IMR-90 (cell line): Measurements from ENCODE around the gene SWAP70. TPM values are rescaled to one million over a fixed set of nuclear protein-coding genes. Genes with fewer than 3 reads are reported as not detected.

Experiments used
- ATAC-seq: fragments of 200-7000 bp; cut with Tn5 transposase; 2 replicates; pipeline ENCODE4 v1.9.1; 2020; ENCODE audit warnings: low read depth, mild to moderate bottlenecking, moderate library complexity
- BruUV-seq: library from RNA; stranded (reverse); fragments of 400-500 nt; replicated peaks from 2 replicates; lab custom pipeline; 2021; lab: Mats Ljungman, UMichigan
- CTCF ChIA-PET: fragments of 300-600 bp; formaldehyde crosslinking; extraction: SDS; loops from one replicate; lab custom pipeline; 2021; ENCODE audit warnings: antibody characterized with exemption; lab: Yijun Ruan, JAX
- POLR2A ChIA-PET: fragments of 300-600 bp; sonication (Branson Sonifier 250); formaldehyde crosslinking; loops from one replicate; lab custom pipeline; 2022; ENCODE audit warnings: antibody characterized with exemption; ENCODE audit not compliant: unreplicated experiment; lab: Charles Lee
- DNase-seq: peaks from one replicate; pipeline ENCODE4 v3.0.0; 2013
- H2AFZ ChIP-seq: replicated peaks from 2 replicates; pipeline ENCODE3; 2013; ENCODE audit warnings: low read length, mild to moderate bottlenecking; ENCODE audit not compliant: poor library complexity
- H2AK5ac ChIP-seq: 2 replicates; pipeline ENCODE4 v1.6.1; 2013; ENCODE audit warnings: low read depth, low read length, inconsistent platforms
- H2AK9ac ChIP-seq: replicated peaks from 2 replicates; pipeline ENCODE3; 2013; ENCODE audit warnings: mild to moderate bottlenecking, low read depth, low read length, moderate library complexity; ENCODE audit not compliant: poor library complexity
- H2BK120ac ChIP-seq: 2 replicates; pipeline ENCODE4 v1.6.1; 2013; ENCODE audit warnings: low read depth, low read length, inconsistent platforms
- H2BK15ac ChIP-seq: 3 replicates; pipeline ENCODE4 v1.6.1; 2013; ENCODE audit warnings: low read depth, low read length, inconsistent platforms
- H2BK20ac ChIP-seq: 2 replicates; pipeline ENCODE4 v1.6.1; 2013; ENCODE audit warnings: low read depth, mild to moderate bottlenecking, inconsistent platforms, low read length, moderate library complexity
- H2BK5ac ChIP-seq: 2 replicates; pipeline ENCODE4 v1.6.1; 2013; ENCODE audit warnings: mild to moderate bottlenecking, low read depth, low read length, inconsistent platforms; ENCODE audit not compliant: poor library complexity, severe bottlenecking
- H3K14ac ChIP-seq: replicated peaks from 2 replicates; pipeline ENCODE4 v1.6.1; 2013; ENCODE audit warnings: low read depth, low read length, inconsistent platforms
- H3K18ac ChIP-seq: 2 replicates; pipeline ENCODE4 v1.6.1; 2013; ENCODE audit warnings: low read depth, low read length, control low read depth
- H3K23ac ChIP-seq: 2 replicates; pipeline ENCODE4 v1.6.1; 2013; ENCODE audit warnings: low read depth, low read length, inconsistent platforms
- H3K27ac ChIP-seq: 2 replicates; pipeline ENCODE4 v1.5.1; 2013; ENCODE audit warnings: mild to moderate bottlenecking, control low read depth, low read length; ENCODE audit not compliant: insufficient read depth
- H3K27me3 ChIP-seq: 2 replicates; pipeline ENCODE4 v1.6.1; 2013; ENCODE audit warnings: low read length; ENCODE audit not compliant: control insufficient read depth, insufficient read depth
- H3K36me3 ChIP-seq: 2 replicates; pipeline ENCODE4 v1.6.1; 2013; ENCODE audit warnings: low read length, mixed read lengths; ENCODE audit not compliant: control insufficient read depth, insufficient read depth
- H3K4ac ChIP-seq: 2 replicates; pipeline ENCODE4 v1.6.1; 2013; ENCODE audit warnings: low read depth, low read length, inconsistent platforms
- H3K4me1 ChIP-seq: 2 replicates; pipeline ENCODE4 v1.6.1; 2013; ENCODE audit warnings: low read length, mixed read lengths; ENCODE audit not compliant: control insufficient read depth, insufficient read depth
- H3K4me2 ChIP-seq: 2 replicates; pipeline ENCODE4 v1.6.1; 2013; ENCODE audit warnings: low read depth, mild to moderate bottlenecking, control low read depth, low read length, moderate library complexity
- H3K4me3 ChIP-seq: 2 replicates; pipeline ENCODE4 v1.5.1; 2013; ENCODE audit warnings: low read depth, mild to moderate bottlenecking, control low read depth, low read length, moderate library complexity; ENCODE audit not compliant: insufficient read depth
- H3K56ac ChIP-seq: 2 replicates; pipeline ENCODE4 v1.6.1; 2013; ENCODE audit warnings: low read length, inconsistent platforms; ENCODE audit not compliant: insufficient read depth; ENCODE audit errors: extremely low read depth
- H3K79me1 ChIP-seq, 2 experiments: 2 replicates each; pipeline ENCODE4 v1.6.1; 2013; ENCODE audit warnings: low read length in 2 of 2, inconsistent platforms in 1 of 2, low read depth in 1 of 2
- H3K9ac ChIP-seq: 2 replicates; pipeline ENCODE4 v1.6.1; 2013; ENCODE audit warnings: low read depth, low read length, control low read depth
- H3K9me1 ChIP-seq: 2 replicates; pipeline ENCODE4 v1.6.1; 2013; ENCODE audit warnings: low read length, inconsistent platforms; ENCODE audit not compliant: insufficient read depth
- H3K9me3 ChIP-seq: 2 replicates; pipeline ENCODE4 v1.6.1; 2013; ENCODE audit warnings: low read length; ENCODE audit not compliant: control insufficient read depth, insufficient read depth
- H4K20me1 ChIP-seq: 2 replicates; pipeline ENCODE4 v1.6.1; 2013; ENCODE audit warnings: low read length, inconsistent platforms; ENCODE audit not compliant: insufficient read depth
- H4K5ac ChIP-seq: 2 replicates; pipeline ENCODE4 v1.6.1; 2013; ENCODE audit warnings: mild to moderate bottlenecking, low read depth, low read length, control low read depth
- H4K8ac ChIP-seq, 2 experiments: 2 replicates each; pipeline ENCODE4 v1.6.1; 2013; ENCODE audit warnings: low read depth in 2 of 2, low read length in 2 of 2, control low read depth in 1 of 2, inconsistent platforms in 1 of 2
- H4K91ac ChIP-seq: 2 replicates; pipeline ENCODE4 v1.6.1; 2013; ENCODE audit warnings: low read depth, low read length, inconsistent platforms; ENCODE audit not compliant: insufficient read depth
- CEBPB ChIP-seq: IDR thresholded peaks from 2 replicates; pipeline ENCODE4 v1.6.1; 2012; ENCODE audit warnings: low read depth, low read length, improper control_type of control experiment
- CHD1 ChIP-seq: IDR thresholded peaks from 2 replicates; pipeline ENCODE4 v1.6.1; 2012; ENCODE audit warnings: low read depth, low read length, improper control_type of control experiment
- ELK1 ChIP-seq: fragments of 150-350 bp; IDR thresholded peaks from 2 replicates; pipeline ENCODE4 v1.6.1; 2016; ENCODE audit warnings: low read depth, mild to moderate bottlenecking, low read length, moderate library complexity, borderline replicate concordance
- FOS ChIP-seq: fragments of 150-350 bp; IDR thresholded peaks from 2 replicates; pipeline ENCODE4 v1.6.1; 2016; ENCODE audit warnings: low read depth, low read length
- MAZ ChIP-seq: IDR thresholded peaks from 2 replicates; pipeline ENCODE4 v1.6.1; 2012; ENCODE audit warnings: low read depth, mild to moderate bottlenecking, low read length, improper control_type of control experiment, moderate library complexity, borderline replicate concordance
- MXI1 ChIP-seq: IDR thresholded peaks from 2 replicates; pipeline ENCODE4 v1.6.1; 2012; ENCODE audit warnings: low read depth, mild to moderate bottlenecking, low read length, moderate library complexity, borderline replicate concordance
- NFE2L2 ChIP-seq: fragments of 150-350 bp; IDR thresholded peaks from 2 replicates; pipeline ENCODE4 v1.6.1; 2016; ENCODE audit warnings: low read depth, mild to moderate bottlenecking, low read length
- POLR2A ChIP-seq: IDR thresholded peaks from 2 replicates; pipeline ENCODE4 v1.6.1; 2012; ENCODE audit warnings: mild to moderate bottlenecking, low read depth, low read length
- RAD21 ChIP-seq: IDR thresholded peaks from 2 replicates; pipeline ENCODE4 v1.6.1; 2012; ENCODE audit warnings: low read length, improper control_type of control experiment
- RCOR1 ChIP-seq: IDR thresholded peaks from 2 replicates; pipeline ENCODE4 v1.6.1; 2012; ENCODE audit warnings: mild to moderate bottlenecking, low read length, improper control_type of control experiment; ENCODE audit not compliant: insufficient replicate concordance
- RFX5 ChIP-seq: IDR thresholded peaks from 2 replicates; pipeline ENCODE4 v1.8.0; 2012; ENCODE audit warnings: low read depth, mild to moderate bottlenecking, low read length, moderate library complexity
- SMC3 ChIP-seq: fragments of 150-350 bp; IDR thresholded peaks from 2 replicates; pipeline ENCODE4 v1.6.1; 2016; ENCODE audit warnings: low read depth, mild to moderate bottlenecking, antibody characterized with exemption, low read length, moderate library complexity
- WGBS, 2 experiments: methylation state at CpG; one replicate each; pipeline versions ENCODE4 v1.1.5 to v1.1.7; 2013; ENCODE audit warnings: missing lambda C conversion rate in 2 of 2; ENCODE audit not compliant: insufficient read length in 1 of 2; ENCODE audit errors: extremely low coverage in 2 of 2; 5-methylcytosine and 5-hydroxymethylcytosine counted together
- dilution Hi-C: fragments of 300-500 bp; cut with HindIII; formaldehyde crosslinking; loops from one replicate; pipeline ENCODE4 v1.14.3; 2018; ENCODE audit warnings: low sequenced_read_pairs; ENCODE audit not compliant: unreplicated experiment
- in situ Hi-C: fragments of 300-500 bp; cut with MboI; formaldehyde crosslinking; loops from 3 replicates; pipeline ENCODE4 v1.14.3; 2019; ENCODE audit warnings: low sequenced_read_pairs, inconsistent platforms, mixed read lengths
- intact Hi-C: fragments of 100-400 bp; cut with micrococcal nuclease; formaldehyde crosslinking; loops from 2 replicates; pipeline ENCODE4 v1.10.0; 2022
- polyA plus RNA-seq, 3 experiments: library from polyadenylated mRNA; depleted of rRNA; stranded (reverse); fragments of >200 nt; gene quantifications; 2 replicates each; pipeline ENCODE4 v1.2.3, GENCODE V29; 2012; ENCODE audit warnings: low replicate concordance in 1 of 3
- total RNA-seq: library from RNA; depleted of rRNA; stranded (reverse); fragments of >200 nt; gene quantifications from 2 replicates; pipeline ENCODE4 v1.2.3, GENCODE V29; 2012

SWAP70 gene
- total and polyA plus RNA-seq, 2 of the 4 experiments (the other 2 are of a cell fraction), result 15.5 to 19.9 TPM

GRCh38 chr11:9738707-9739106 lies 74.8 kb downstream of the SWAP70 start:
- Histone ChIP-seq H3K14ac (no peak overlapping the region), H3K9ac (no peak overlapping the region), H4K5ac (no peak overlapping the region), H2AK5ac (no peak overlapping the region), H4K91ac (no peak overlapping the region), H3K4me3 (no peak overlapping the region), H3K9me1 (peaks cover 13% of the 10 kb centered on the region), H3K9me3 (peaks cover 2% of the 10 kb centered on the region; the same call in 1 of the 2 replicates), H2AK9ac (no peak overlapping the region), H3K27ac (no peak overlapping the region), H3K56ac (no peak overlapping the region), H3K4me2 (no peak overlapping the region), H3K27me3 (no peaks in the 10 kb centered on the region), H2BK20ac (no peak overlapping the region), H3K23ac (no peak overlapping the region), H2BK5ac (no peak overlapping the region), H3K79me1 (peaks cover 11 to 37% of the 10 kb centered on the region in 2 experiments; a peak in 3 of 4 replicates), H3K4me1 (no peaks in the 10 kb centered on the region; the same call in 1 of the 2 replicates), H3K36me3 (peaks cover 36% of the 10 kb centered on the region), H4K20me1 (no peaks in the 10 kb centered on the region), H3K18ac (no peak overlapping the region), H2BK120ac (no peak overlapping the region), H2BK15ac (no peak overlapping the region), H2AFZ (no peak overlapping the region), H4K8ac (no peak overlapping the region), H3K4ac (no peak overlapping the region)
- intact Hi-C loops (no loop called here), dilution Hi-C loops (no loop called here), in situ Hi-C loops (no loop called here)
- ATAC-seq, result no peak
- POLR2A ChIA-PET, result no interaction called here
- WGBS, 2 experiments, result 100% methylated on average over 1 of the region's 1 CpG; no CpG with 5 or more reads in 1 of the 2 experiments
- CTCF ChIA-PET, result interaction anchor here (0.6 kb wide), 1 partner anchor 52 kb away, joined by 3 read pairs; no protein-coding TSS in a partner anchor
- no peak for TF ChIP-seq FOS
- no peak for TF ChIP-seq SMC3
- no peak for TF ChIP-seq MXI1
- TF ChIP-seq CHD1, result no peak
- no peak for TF ChIP-seq NFE2L2
- TF ChIP-seq MAZ, result no peak
- no peak for TF ChIP-seq RAD21
- no peak for TF ChIP-seq CEBPB
- no peak for TF ChIP-seq ELK1
- TF ChIP-seq RCOR1, result no peak
- no peak for TF ChIP-seq RFX5
- no peak for TF ChIP-seq POLR2A
- no peak for DNase-seq
- BruUV-seq, result no TSS peak
